SU-DHL-6 (cell line): Measurements from ENCODE around the gene DNAJC11.

ENCODE experiments used
- H2AFZ ChIP-seq: fragments of 200-600 bp; sonication (generic); 2 replicates; pipeline ENCODE4 v1.6.1; 2014; ENCODE audit warnings: low read depth, mild to moderate bottlenecking, moderate library complexity, mixed read lengths, antibody characterized with exemption, low read length; ENCODE audit not compliant: severe bottlenecking
- H3F3A ChIP-seq: fragments of 200-600 bp; shearing (Covaris generic); 2 replicates; pipeline ENCODE4 v1.6.0; 2016; ENCODE audit warnings: antibody characterized with exemption, mild to moderate bottlenecking; ENCODE audit not compliant: insufficient read depth
- H3K27ac ChIP-seq: fragments of 200-600 bp; sonication (generic); 2 replicates; pipeline ENCODE4 v1.5.1; 2016; ENCODE audit warnings: low read depth, mild to moderate bottlenecking, low read length, moderate library complexity, mixed read lengths
- H3K27me3 ChIP-seq: fragments of 200-600 bp; sonication (generic), shearing (Covaris generic); 2 replicates; pipeline ENCODE4 v1.6.0; 2014; ENCODE audit warnings: mild to moderate bottlenecking, low read length
- H3K36me3 ChIP-seq: fragments of 200-600 bp; sonication (generic); 2 replicates; pipeline ENCODE4 v1.6.1; 2014; ENCODE audit warnings: mild to moderate bottlenecking, low read length, mixed read lengths
- H3K4me2 ChIP-seq: fragments of 300-600, 200-600 bp; shearing (Covaris generic), sonication (generic); 2 replicates; pipeline ENCODE4 v1.6.0; 2014; ENCODE audit warnings: low read length, low read depth, mild to moderate bottlenecking; ENCODE audit not compliant: poor library complexity, severe bottlenecking
- H3K4me3 ChIP-seq: fragments of 200-600 bp; sonication (generic); 2 replicates; pipeline ENCODE4 v1.5.1; 2014; ENCODE audit warnings: antibody characterized with exemption, low read length, mild to moderate bottlenecking, mixed read lengths; ENCODE audit not compliant: insufficient read depth, poor library complexity, severe bottlenecking
- H3K79me2 ChIP-seq: fragments of 200-600 bp; sonication (generic); 2 replicates; pipeline ENCODE4 v1.6.1; 2014; ENCODE audit warnings: mild to moderate bottlenecking, low read length, moderate library complexity; ENCODE audit not compliant: insufficient read depth
- H3K9ac ChIP-seq: fragments of 200-600 bp; sonication (generic); 2 replicates; pipeline ENCODE4 v1.7.0; 2014; ENCODE audit warnings: mild to moderate bottlenecking, low read length
- H3K9me2 ChIP-seq: fragments of 200-600 bp; sonication (generic); replicated peaks from 2 replicates; pipeline ENCODE4 v1.6.1; 2014; ENCODE audit warnings: low read length; ENCODE audit not compliant: insufficient read depth
- H3K9me3 ChIP-seq: fragments of 200-600 bp; sonication (generic); 2 replicates; pipeline ENCODE4 v1.6.1; 2014; ENCODE audit warnings: low read length, mixed read lengths; ENCODE audit not compliant: insufficient read depth
- H4K20me1 ChIP-seq: fragments of 200-600 bp; sonication (generic); 2 replicates; pipeline ENCODE4 v1.6.1; 2014; ENCODE audit warnings: low read depth, mild to moderate bottlenecking, antibody characterized with exemption, low read length, moderate library complexity, mixed read lengths
- EZH2phosphoT487 ChIP-seq: fragments of 200-600 bp; sonication (generic), shearing (Covaris generic); conservative IDR thresholded peaks from 2 replicates; pipeline ENCODE4 v1.6.1; 2018; ENCODE audit warnings: mild to moderate bottlenecking, antibody characterized with exemption, low read length, moderate library complexity, mixed read lengths
- TF ChIP-seq, protein P1 (sequence below): fragments of 200-600 bp; sonication (generic); IDR thresholded peaks from one replicate; pipeline ENCODE4 v1.5.1; 2017; ENCODE audit warnings: antibody characterized with exemption, mild to moderate bottlenecking, low read length, moderate library complexity; ENCODE audit not compliant: insufficient read depth, poor library complexity, severe bottlenecking

DNAJC11 gene

DNA sequence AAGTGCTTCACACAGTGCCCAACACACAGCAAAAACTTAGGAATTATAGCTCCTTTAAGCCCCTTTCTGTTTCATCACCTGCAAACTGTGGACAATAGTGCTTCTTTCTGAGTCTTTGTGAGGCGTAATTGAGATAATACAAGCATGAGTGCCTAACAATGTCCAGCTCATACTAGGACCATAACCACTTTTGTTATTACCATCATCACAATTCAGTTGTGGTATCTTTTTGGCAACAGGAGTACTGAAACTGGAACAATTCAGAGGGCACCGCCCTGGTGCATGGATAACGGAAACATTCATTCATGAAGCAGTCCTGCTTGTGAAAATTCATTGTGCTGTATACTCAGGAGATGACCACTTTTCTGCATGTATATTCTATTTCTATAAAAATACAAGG lies 18.2 kb downstream of the DNAJC11 start:
- H3K9ac ChIP-seq, result no peak overlapping the region
- H3K27ac ChIP-seq, result no peak overlapping the region
- H3K9me3 ChIP-seq, result no peaks in the 10 kb centered on the region
- no peak overlapping the region for H3K4me2 ChIP-seq
- no peaks in the 10 kb centered on the region for H3K9me2 ChIP-seq
- peaks cover 11% of the 10 kb centered on the region; the same call in 1 of the 2 replicates for H3K36me3 ChIP-seq
- H4K20me1 ChIP-seq, result peaks cover 10% of the 10 kb centered on the region; the same call in 1 of the 2 replicates
- H3K79me2 ChIP-seq, result peaks cover 38% of the 10 kb centered on the region
- no peaks in the 10 kb centered on the region for H3K27me3 ChIP-seq
- no peaks in the 10 kb centered on the region for H3F3A ChIP-seq
- no peak overlapping the region for H3K4me3 ChIP-seq
- no peak overlapping the region for H2AFZ ChIP-seq
- TF ChIP-seq, protein P1, sequence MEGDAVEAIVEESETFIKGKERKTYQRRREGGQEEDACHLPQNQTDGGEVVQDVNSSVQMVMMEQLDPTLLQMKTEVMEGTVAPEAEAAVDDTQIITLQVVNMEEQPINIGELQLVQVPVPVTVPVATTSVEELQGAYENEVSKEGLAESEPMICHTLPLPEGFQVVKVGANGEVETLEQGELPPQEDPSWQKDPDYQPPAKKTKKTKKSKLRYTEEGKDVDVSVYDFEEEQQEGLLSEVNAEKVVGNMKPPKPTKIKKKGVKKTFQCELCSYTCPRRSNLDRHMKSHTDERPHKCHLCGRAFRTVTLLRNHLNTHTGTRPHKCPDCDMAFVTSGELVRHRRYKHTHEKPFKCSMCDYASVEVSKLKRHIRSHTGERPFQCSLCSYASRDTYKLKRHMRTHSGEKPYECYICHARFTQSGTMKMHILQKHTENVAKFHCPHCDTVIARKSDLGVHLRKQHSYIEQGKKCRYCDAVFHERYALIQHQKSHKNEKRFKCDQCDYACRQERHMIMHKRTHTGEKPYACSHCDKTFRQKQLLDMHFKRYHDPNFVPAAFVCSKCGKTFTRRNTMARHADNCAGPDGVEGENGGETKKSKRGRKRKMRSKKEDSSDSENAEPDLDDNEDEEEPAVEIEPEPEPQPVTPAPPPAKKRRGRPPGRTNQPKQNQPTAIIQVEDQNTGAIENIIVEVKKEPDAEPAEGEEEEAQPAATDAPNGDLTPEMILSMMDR, result no peak
- TF ChIP-seq EZH2phosphoT487, result no peak

DNA sequence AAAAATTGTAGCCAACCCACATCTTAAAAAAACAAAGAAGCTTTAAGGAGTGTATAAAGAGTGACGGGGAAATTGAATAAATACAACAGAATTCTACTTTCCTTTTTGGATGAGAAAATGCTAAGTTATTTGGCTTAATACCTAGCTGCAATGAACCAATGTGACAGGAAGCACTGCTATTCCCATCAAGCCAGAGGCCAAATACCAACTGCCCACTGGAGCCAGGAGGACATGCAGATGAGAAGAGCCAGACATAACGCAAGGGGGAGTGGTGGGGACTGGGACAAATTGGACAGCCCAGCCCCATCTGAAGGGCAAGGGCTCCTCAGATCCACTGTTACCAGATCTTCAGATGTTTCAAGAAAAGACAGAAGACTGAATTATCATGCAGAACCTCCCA lies 25.7 kb downstream of the DNAJC11 start:
- Histone ChIP-seq H3K4me2 (no peak overlapping the region), H3K27me3 (no peaks in the 10 kb centered on the region), H3K9me2 (no peaks in the 10 kb centered on the region), H2AFZ (no peak overlapping the region), H3K9ac (no peak overlapping the region), H3K27ac (no peak overlapping the region), H3K4me3 (no peak overlapping the region), H3K36me3 (peaks cover 9% of the 10 kb centered on the region; the same call in 1 of the 2 replicates), H3K79me2 (0 out of 2 replicates have a peak, but pooled peaks cover 3% of the 10 kb centered on the region), H3F3A (no peaks in the 10 kb centered on the region), H4K20me1 (no peaks in the 10 kb centered on the region), H3K9me3 (no peaks in the 10 kb centered on the region)
- no peak for TF ChIP-seq EZH2phosphoT487
- TF ChIP-seq, protein P1, result no peak

DNA sequence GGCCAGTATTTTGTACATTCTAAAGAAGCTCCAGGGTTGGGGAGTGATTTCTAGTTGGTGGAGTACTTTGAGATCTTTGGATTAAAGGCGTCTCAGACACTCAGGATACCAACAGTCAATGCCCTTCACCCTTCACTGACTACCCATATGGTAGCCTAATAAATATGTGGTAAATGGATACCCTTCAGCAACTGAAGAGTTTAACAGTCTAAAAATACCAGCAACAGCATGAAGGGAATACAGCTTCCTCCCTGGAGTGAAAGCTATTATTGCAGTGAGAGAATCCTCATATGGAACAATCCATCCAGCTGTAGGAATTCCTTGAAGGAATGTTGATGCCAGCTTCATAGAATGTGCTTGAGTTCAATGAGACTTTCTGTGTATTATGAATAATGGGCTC lies 26.8 kb downstream of the DNAJC11 start:
- no peaks in the 10 kb centered on the region for H3K79me2 ChIP-seq
- H3K4me3 ChIP-seq, result no peak overlapping the region
- no peaks in the 10 kb centered on the region for H3K9me3 ChIP-seq
- H3K36me3 ChIP-seq, result 0 out of 2 replicates have a peak, but pooled peaks cover 4% of the 10 kb centered on the region
- H4K20me1 ChIP-seq, result no peaks in the 10 kb centered on the region
- TF ChIP-seq, protein P1, result no peak
- TF ChIP-seq EZH2phosphoT487, result no peak
- no peaks in the 10 kb centered on the region for H3K27me3 ChIP-seq
- no peaks in the 10 kb centered on the region for H3F3A ChIP-seq
- H3K4me2 ChIP-seq, result no peak overlapping the region
- H3K9ac ChIP-seq, result no peak overlapping the region
- H2AFZ ChIP-seq, result no peak overlapping the region
- no peak overlapping the region for H3K27ac ChIP-seq
- no peaks in the 10 kb centered on the region for H3K9me2 ChIP-seq
